Astrocyte (in vitro differentiated cells and primary cell): Measurements from ENCODE around the gene HHIPL2.

Experiments
- CTCF ChIP-seq: IDR thresholded peaks from 2 replicates; pipeline ENCODE4 v1.5.1; 2011; ENCODE audit warnings: low read depth, mild to moderate bottlenecking, inconsistent platforms, low read length, moderate library complexity; ENCODE audit not compliant: insufficient read depth
- EZH2 ChIP-seq: IDR thresholded peaks from 2 replicates; pipeline ENCODE4 v1.6.1; 2012; ENCODE audit warnings: mild to moderate bottlenecking, low read length, inconsistent platforms; ENCODE audit not compliant: insufficient read depth

GRCh38 chr1:222583079-222583478, 35.2 kb upstream of the HHIPL2 start:
- TF ChIP-seq EZH2 (no peak), CTCF (no peak)
